A549 treated with AZD9567 at 1 μM for 4 hours (cell line): Measurements from ENCODE around the gene ROBO4. TPM values are rescaled to one million over a fixed set of nuclear protein-coding genes. Genes with fewer than 3 reads are reported as not detected.

Experiments
- total RNA-seq: library from RNA; stranded (reverse); fragments of 200-300 nt; extraction: Qiagen RNA extraction; gene quantifications from 5 replicates; pipeline ENCODE4 v1.2.3, GENCODE V29; 2022; ENCODE audit not compliant: insufficient read depth

Gene ROBO4
- not detected in 5 replicates for total RNA-seq

GRCh38 chr11:124897674-124898262 lies at the start of gene ROBO4:
TSS of gene ROBO4 (minus strand) at chr11:124897865. CDS start at chr11:124897795, 70 bp downstream.

GRCh38 chr11:124935548-124936514 lies 38.2 kb upstream of the ROBO4 start, which contains the start of gene HEPACAM:
TSS of gene HEPACAM (minus strand) at chr11:124936047. CDS start at chr11:124936006, 41 bp downstream.

GRCh38 chr11:124918950-124919349 lies 21.3 kb upstream of the ROBO4 start, which contains the start of gene HEPN1:
TSS of gene HEPN1 (plus strand) at chr11:124919250.

GRCh38 chr11:124865181-124865901 lies 32.3 kb downstream of the ROBO4 start, which contains the start of gene ROBO3:
TSS of gene ROBO3 (plus strand) at chr11:124865432. CDS start at chr11:124865578, 146 bp downstream.

Other genes starting within 250 kb of the ROBO4 start
- gene SIAE, start 224.1 kb downstream of the ROBO4 start, total RNA-seq, result 14.9 to 22.7 TPM (median 15.6 TPM) in 5 replicates
- gene SPA17, start 224.0 kb downstream of the ROBO4 start, total RNA-seq, result 16.9 to 38.2 TPM (median 17.8 TPM) in 5 replicates
- 4.0 to 11.9 TPM (median 10.6 TPM) in 5 replicates for gene NRGN, start 157.9 kb downstream of the ROBO4 start, total RNA-seq
- gene VSIG2, start 145.6 kb downstream of the ROBO4 start, total RNA-seq, result not detected in 5 replicates
- 7.0 to 13.5 TPM (median 11.6 TPM) in 5 replicates for gene ESAM, start 135.6 kb downstream of the ROBO4 start, total RNA-seq
- gene MSANTD2, start 97.5 kb downstream of the ROBO4 start, total RNA-seq, result 5.6 to 6.5 TPM (median 6.2 TPM) in 5 replicates
- gene ROBO3, start 32.4 kb downstream of the ROBO4 start, total RNA-seq, result 2.0 to 3.0 TPM (median 2.9 TPM) in 5 replicates
- gene HEPN1, start 21.4 kb upstream of the ROBO4 start, total RNA-seq, result not detected in 5 replicates
- gene HEPACAM, start 38.2 kb upstream of the ROBO4 start, total RNA-seq, result not detected in 5 replicates
- gene CCDC15, start 56.3 kb upstream of the ROBO4 start, total RNA-seq, result 0.49 to 0.66 TPM (median 0.55 TPM) in 5 replicates
- gene SLC37A2, start 165.4 kb upstream of the ROBO4 start, total RNA-seq, result 0.08 to 0.13 TPM (median 0.10 TPM) in 4 of 5 replicates, not detected in the other
- 15.5 to 23.3 TPM (median 20.7 TPM) in 5 replicates for gene TMEM218, start 213.8 kb upstream of the ROBO4 start, total RNA-seq